Loucy (cell line): ENCODE data around the gene CFAP251.

Experiments
- H2AFZ ChIP-seq: fragments of 200-600 bp; sonication (generic); 2 replicates; pipeline ENCODE4 v1.6.0; 2016; ENCODE audit warnings: antibody characterized with exemption, mild to moderate bottlenecking, low read length, moderate library complexity
- H3F3A ChIP-seq: fragments of 200-600 bp; 2 replicates; pipeline ENCODE4 v1.6.0; 2016; ENCODE audit warnings: antibody characterized with exemption, low read depth, mild to moderate bottlenecking
- H3K27me3 ChIP-seq: fragments of 200-600 bp; sonication (generic); 2 replicates; pipeline ENCODE4 v1.6.1; 2014; ENCODE audit warnings: low read length, mild to moderate bottlenecking; ENCODE audit not compliant: insufficient read depth, poor library complexity, severe bottlenecking
- H3K36me3 ChIP-seq: fragments of 200-600 bp; sonication (generic); 2 replicates; pipeline ENCODE4 v1.6.1; 2016; ENCODE audit warnings: low read length; ENCODE audit not compliant: insufficient read depth
- H3K4me1 ChIP-seq: fragments of 200-600 bp; sonication (generic); 2 replicates; pipeline ENCODE4 v1.5.1; 2014; ENCODE audit warnings: low read length, mild to moderate bottlenecking; ENCODE audit not compliant: insufficient read depth, poor library complexity, severe bottlenecking
- H3K4me2 ChIP-seq: fragments of 200-600 bp; sonication (generic); 2 replicates; pipeline ENCODE4 v1.6.0; 2014; ENCODE audit warnings: antibody characterized with exemption, low read length, low read depth, mild to moderate bottlenecking; ENCODE audit not compliant: poor library complexity, severe bottlenecking
- H3K4me3 ChIP-seq: fragments of 200-600 bp; sonication (generic); 2 replicates; pipeline ENCODE4 v1.5.1; 2014; ENCODE audit warnings: low read length, mild to moderate bottlenecking, mixed read lengths; ENCODE audit not compliant: poor library complexity, severe bottlenecking
- H3K79me2 ChIP-seq: fragments of 200-600 bp; sonication (generic); 2 replicates; pipeline ENCODE4 v1.6.1; 2014; ENCODE audit warnings: low read length; ENCODE audit not compliant: insufficient read depth
- H3K9ac ChIP-seq: fragments of 200-600 bp; sonication (generic); 2 replicates; pipeline ENCODE4 v1.6.0; 2014; ENCODE audit warnings: mild to moderate bottlenecking, low read depth, low read length, moderate library complexity; ENCODE audit not compliant: poor library complexity, severe bottlenecking
- H3K9me2 ChIP-seq: fragments of 200-600 bp; sonication (generic); replicated peaks from 2 replicates; pipeline ENCODE4 v1.6.1; 2016; ENCODE audit warnings: low read depth, low read length, mixed read lengths
- H3K9me3 ChIP-seq: fragments of 200-600 bp; sonication (generic); 2 replicates; pipeline ENCODE4 v1.6.1; 2014; ENCODE audit warnings: mild to moderate bottlenecking, antibody characterized with exemption, low read length, low read depth; ENCODE audit not compliant: insufficient read depth
- H4K20me1 ChIP-seq: fragments of 200-600 bp; sonication (generic); 2 replicates; pipeline ENCODE4 v1.6.0; 2014; ENCODE audit warnings: antibody characterized with exemption, low read length, mild to moderate bottlenecking; ENCODE audit not compliant: insufficient read depth, poor library complexity, severe bottlenecking
- EZH2phosphoT487 ChIP-seq: fragments of 200-600 bp; IDR thresholded peaks from 2 replicates; pipeline ENCODE4 v1.6.1; 2018; ENCODE audit warnings: antibody characterized with exemption, mild to moderate bottlenecking, moderate library complexity, borderline replicate concordance
- TF ChIP-seq, protein P1 (sequence below): fragments of 200-600 bp; sonication (generic); conservative IDR thresholded peaks from 2 replicates; pipeline ENCODE4 v1.5.1; 2014; ENCODE audit warnings: mild to moderate bottlenecking, antibody characterized with exemption, low read length

The CFAP251 gene

GRCh38 chr12:121942145-121942718, 23.8 kb downstream of the CFAP251 start:
- H3K36me3 ChIP-seq = no peaks in the 10 kb centered on the region
- H3K27me3 ChIP-seq = no peaks in the 10 kb centered on the region
- H3K4me2 ChIP-seq = no peak overlapping the region
- no peak overlapping the region for H2AFZ ChIP-seq
- H3K79me2 ChIP-seq = no peaks in the 10 kb centered on the region
- H4K20me1 ChIP-seq = no peaks in the 10 kb centered on the region
- no peak overlapping the region for H3K4me3 ChIP-seq
- TF ChIP-seq, protein P1, sequence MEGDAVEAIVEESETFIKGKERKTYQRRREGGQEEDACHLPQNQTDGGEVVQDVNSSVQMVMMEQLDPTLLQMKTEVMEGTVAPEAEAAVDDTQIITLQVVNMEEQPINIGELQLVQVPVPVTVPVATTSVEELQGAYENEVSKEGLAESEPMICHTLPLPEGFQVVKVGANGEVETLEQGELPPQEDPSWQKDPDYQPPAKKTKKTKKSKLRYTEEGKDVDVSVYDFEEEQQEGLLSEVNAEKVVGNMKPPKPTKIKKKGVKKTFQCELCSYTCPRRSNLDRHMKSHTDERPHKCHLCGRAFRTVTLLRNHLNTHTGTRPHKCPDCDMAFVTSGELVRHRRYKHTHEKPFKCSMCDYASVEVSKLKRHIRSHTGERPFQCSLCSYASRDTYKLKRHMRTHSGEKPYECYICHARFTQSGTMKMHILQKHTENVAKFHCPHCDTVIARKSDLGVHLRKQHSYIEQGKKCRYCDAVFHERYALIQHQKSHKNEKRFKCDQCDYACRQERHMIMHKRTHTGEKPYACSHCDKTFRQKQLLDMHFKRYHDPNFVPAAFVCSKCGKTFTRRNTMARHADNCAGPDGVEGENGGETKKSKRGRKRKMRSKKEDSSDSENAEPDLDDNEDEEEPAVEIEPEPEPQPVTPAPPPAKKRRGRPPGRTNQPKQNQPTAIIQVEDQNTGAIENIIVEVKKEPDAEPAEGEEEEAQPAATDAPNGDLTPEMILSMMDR = no peak
- no peak for TF ChIP-seq EZH2phosphoT487
- H3K9ac ChIP-seq = no peak overlapping the region
- H3K4me1 ChIP-seq = peaks cover 6% of the 10 kb centered on the region
- no peaks in the 10 kb centered on the region for H3K9me3 ChIP-seq
- H3K9me2 ChIP-seq = no peaks in the 10 kb centered on the region
- no peaks in the 10 kb centered on the region for H3F3A ChIP-seq

DNA sequence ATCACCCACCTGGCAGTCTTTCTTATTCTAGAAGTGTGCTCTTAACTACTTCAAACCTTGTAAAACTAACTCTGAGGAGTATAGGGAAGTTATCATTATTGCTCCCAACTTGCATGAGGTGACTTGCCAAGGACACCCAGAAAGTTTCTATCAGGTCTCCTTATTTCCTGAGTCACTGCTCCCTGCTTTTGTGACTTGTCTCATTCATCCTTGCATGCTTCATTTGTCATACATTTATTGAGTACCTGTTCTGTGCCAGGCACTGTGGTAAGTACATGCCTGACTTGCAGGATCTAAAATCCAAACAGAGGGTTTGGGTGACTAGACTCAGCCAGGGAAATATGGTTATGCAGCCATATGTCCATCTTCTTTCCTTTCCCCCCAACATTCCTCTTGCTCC, 25.5 kb downstream of the CFAP251 start:
- no peak for TF ChIP-seq EZH2phosphoT487
- TF ChIP-seq, protein P1 = no peak
- Histone ChIP-seq H3F3A (no peaks in the 10 kb centered on the region), H4K20me1 (no peaks in the 10 kb centered on the region), H3K9me3 (no peaks in the 10 kb centered on the region), H3K27me3 (no peaks in the 10 kb centered on the region), H3K79me2 (no peaks in the 10 kb centered on the region), H3K4me3 (no peak overlapping the region), H3K9me2 (no peaks in the 10 kb centered on the region), H3K36me3 (no peaks in the 10 kb centered on the region), H3K9ac (no peak overlapping the region), H3K4me2 (no peak overlapping the region), H3K4me1 (no peaks in the 10 kb centered on the region), H2AFZ (no peak overlapping the region)

GRCh38 chr12:121946313-121947025, 28.1 kb downstream of the CFAP251 start:
- H4K20me1 ChIP-seq = no peaks in the 10 kb centered on the region

More at GRCh38 chr12:121946313-121947025, 28.1 kb downstream of the CFAP251 start:
- Histone ChIP-seq H3K4me2 (no peak overlapping the region), H3F3A (no peaks in the 10 kb centered on the region), H3K36me3 (no peaks in the 10 kb centered on the region), H2AFZ (no peak overlapping the region), H3K79me2 (no peaks in the 10 kb centered on the region), H3K9me3 (no peaks in the 10 kb centered on the region), H3K4me1 (no peaks in the 10 kb centered on the region), H3K4me3 (no peak overlapping the region), H3K9ac (no peak overlapping the region), H3K9me2 (no peaks in the 10 kb centered on the region), H3K27me3 (no peaks in the 10 kb centered on the region)
- TF ChIP-seq, protein P1 = no peak
- TF ChIP-seq EZH2phosphoT487 = no peak
